Measurements from ENCODE around the gene CPED1.

The CPED1 gene

DNA sequence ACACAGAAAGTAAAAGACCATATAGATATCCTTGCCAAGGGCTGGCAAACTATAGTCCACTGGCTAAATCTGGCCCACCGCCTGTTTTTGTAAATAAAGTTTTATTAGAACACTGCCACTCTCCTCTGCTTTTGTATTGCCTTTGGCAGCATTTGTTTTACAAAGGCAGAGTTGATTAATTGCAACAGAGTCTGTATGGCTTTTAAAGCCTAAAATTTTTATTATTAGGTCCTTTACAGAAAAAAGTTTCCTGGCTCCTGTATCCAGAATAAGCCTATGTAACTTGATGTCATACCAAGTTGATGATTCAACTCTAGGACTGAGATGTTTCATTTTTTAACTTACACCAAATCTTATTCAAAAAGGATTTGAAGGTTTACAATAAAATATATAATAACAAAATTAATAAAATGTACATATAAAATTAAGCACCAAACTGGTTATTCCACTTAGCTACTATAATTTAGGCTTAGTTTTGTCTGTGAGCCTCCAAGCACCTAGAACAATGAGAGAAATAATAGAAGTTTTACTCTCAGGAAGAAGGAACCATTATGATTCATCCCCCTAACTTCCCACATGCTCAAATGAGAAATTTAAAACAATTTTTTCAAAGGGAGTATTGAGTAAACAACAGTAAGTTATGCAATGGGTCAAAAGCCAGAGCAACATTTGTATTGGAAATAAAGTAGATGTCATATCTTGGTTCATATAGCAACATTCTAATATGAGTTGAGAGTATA lies 31.9 kb downstream of the CPED1 start:
- H3K4me3 ChIP-seq (ENCODE audit: low read length in 2 of 2): no peak overlapping the region
- H3K9me3 ChIP-seq (ENCODE audit: control insufficient read depth in 2 of 2, low read length in 2 of 2): no peaks in the 10 kb centered on the region
- no peaks in the 10 kb centered on the region for H3K27me3 ChIP-seq (ENCODE audit: control insufficient read depth in 1 of 2, insufficient read depth in 2 of 2, low read length in 2 of 2)
- peaks cover 24% of the 10 kb centered on the region for H3K4me1 ChIP-seq (ENCODE audit: control insufficient read depth, insufficient read depth, low read length)
- no peak overlapping the region for H3K9ac ChIP-seq (ENCODE audit: low read length in 2 of 2)
- H3K27ac ChIP-seq (ENCODE audit: low read length): no peak overlapping the region
- no peaks in the 10 kb centered on the region for H3K36me3 ChIP-seq (ENCODE audit: control insufficient read depth in 2 of 2, insufficient read depth in 2 of 2, low read length in 2 of 2)

- Histone ChIP-seq H3K4me1 (ENCODE audit: control insufficient read depth, insufficient read depth, low read length) (peaks cover 21% of the 10 kb centered on the region), H3K36me3 (ENCODE audit: control insufficient read depth in 2 of 2, insufficient read depth in 2 of 2, low read length in 2 of 2) (no peaks in the 10 kb centered on the region), H3K9me3 (ENCODE audit: control insufficient read depth in 2 of 2, low read length in 2 of 2) (no peaks in the 10 kb centered on the region), H3K27ac (ENCODE audit: low read length) (peak overlapping the region; percentile 56), H3K4me3 (ENCODE audit: low read length in 2 of 2) (no peak overlapping the region), H3K27me3 (ENCODE audit: control insufficient read depth in 1 of 2, insufficient read depth in 2 of 2, low read length in 2 of 2) (no peaks in the 10 kb centered on the region), H3K9ac (ENCODE audit: low read length in 2 of 2) (no peak overlapping the region)
Observed at GRCh38 chr7:121020989-121021969, 32.8 kb downstream of the CPED1 start.

GRCh38 chr7:121023194-121023593 lies 34.7 kb downstream of the CPED1 start:
- H3K9ac ChIP-seq (ENCODE audit: low read length in 2 of 2): no peak overlapping the region
- H3K4me3 ChIP-seq (ENCODE audit: low read length in 2 of 2): peak overlapping the region in 1 of 2 donors; percentile 24
- H3K9me3 ChIP-seq (ENCODE audit: control insufficient read depth in 2 of 2, low read length in 2 of 2): no peaks in the 10 kb centered on the region
- no peaks in the 10 kb centered on the region for H3K27me3 ChIP-seq (ENCODE audit: control insufficient read depth in 1 of 2, insufficient read depth in 2 of 2, low read length in 2 of 2)
- peaks cover 8% of the 10 kb centered on the region for H3K4me1 ChIP-seq (ENCODE audit: control insufficient read depth, insufficient read depth, low read length)
- peak overlapping the region; percentile 69 for H3K27ac ChIP-seq (ENCODE audit: low read length)
- H3K36me3 ChIP-seq (ENCODE audit: control insufficient read depth in 2 of 2, insufficient read depth in 2 of 2, low read length in 2 of 2): no peaks in the 10 kb centered on the region

GRCh38 chr7:121023683-121024511 lies 35.4 kb downstream of the CPED1 start:
- H3K36me3 ChIP-seq (ENCODE audit: control insufficient read depth in 2 of 2, insufficient read depth in 2 of 2, low read length in 2 of 2): no peaks in the 10 kb centered on the region
- peaks cover 9% of the 10 kb centered on the region for H3K4me1 ChIP-seq (ENCODE audit: control insufficient read depth, insufficient read depth, low read length)
- H3K27ac ChIP-seq (ENCODE audit: low read length): peak overlapping the region; percentile 69
- H3K4me3 ChIP-seq (ENCODE audit: low read length in 2 of 2): peak overlapping the region; percentile 12 to 24
- H3K9ac ChIP-seq (ENCODE audit: low read length in 2 of 2): peak overlapping the region; percentile 13 to 21
- H3K9me3 ChIP-seq (ENCODE audit: control insufficient read depth in 2 of 2, low read length in 2 of 2): no peaks in the 10 kb centered on the region
- H3K27me3 ChIP-seq (ENCODE audit: control insufficient read depth in 1 of 2, insufficient read depth in 2 of 2, low read length in 2 of 2): no peaks in the 10 kb centered on the region

DNA sequence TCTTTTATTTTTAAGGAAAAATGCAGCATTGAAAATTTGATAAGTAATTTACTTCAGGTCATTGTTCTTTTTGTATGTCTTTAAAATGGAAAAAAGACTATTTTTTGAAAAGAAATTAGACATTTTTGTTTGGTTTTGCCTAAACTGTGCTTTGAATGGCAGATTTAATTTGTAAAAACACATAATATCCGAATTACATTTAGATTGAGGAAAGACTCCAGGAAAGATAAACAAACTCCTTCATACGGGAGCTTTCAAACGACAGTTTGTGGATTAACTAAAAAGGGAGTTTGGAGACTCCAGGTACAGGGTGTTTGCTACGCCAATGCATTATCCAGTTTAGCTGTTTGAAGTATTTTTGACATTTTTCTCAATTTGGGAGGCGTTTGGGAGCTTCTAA lies 36.1 kb downstream of the CPED1 start:
- peak overlapping the region in 1 of 2 donors; percentile 16 for H3K4me3 ChIP-seq (ENCODE audit: low read length in 2 of 2)
- peak overlapping the region; percentile 69 for H3K27ac ChIP-seq (ENCODE audit: low read length)
- peaks cover 9% of the 10 kb centered on the region for H3K4me1 ChIP-seq (ENCODE audit: control insufficient read depth, insufficient read depth, low read length)
- peak overlapping the region in 1 of 2 donors; percentile 21 for H3K9ac ChIP-seq (ENCODE audit: low read length in 2 of 2)
- H3K36me3 ChIP-seq (ENCODE audit: control insufficient read depth in 2 of 2, insufficient read depth in 2 of 2, low read length in 2 of 2): no peaks in the 10 kb centered on the region
- H3K27me3 ChIP-seq (ENCODE audit: control insufficient read depth in 1 of 2, insufficient read depth in 2 of 2, low read length in 2 of 2): no peaks in the 10 kb centered on the region
- no peaks in the 10 kb centered on the region for H3K9me3 ChIP-seq (ENCODE audit: control insufficient read depth in 2 of 2, low read length in 2 of 2)

DNA sequence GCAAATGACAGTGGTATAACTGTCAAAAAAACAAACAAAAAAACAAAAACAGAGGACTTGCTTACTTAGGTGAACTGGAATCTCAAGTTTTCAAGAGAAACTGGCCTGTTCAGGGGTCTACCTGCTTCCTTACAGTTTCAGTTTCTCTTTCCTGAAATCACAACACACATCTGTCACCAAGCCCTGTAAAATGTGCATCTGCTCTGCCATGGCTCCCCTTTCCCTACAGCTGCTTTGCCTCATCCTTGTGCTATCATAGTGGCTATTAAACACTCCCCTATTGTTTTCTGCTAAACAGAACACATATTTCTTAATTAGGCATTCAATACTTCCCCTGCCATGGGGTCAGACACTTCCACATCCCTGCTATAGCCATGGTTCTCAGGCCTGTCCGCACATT lies 37.6 kb downstream of the CPED1 start:
- H3K4me1 ChIP-seq (ENCODE audit: control insufficient read depth, insufficient read depth, low read length): peaks cover 9% of the 10 kb centered on the region
- H3K9me3 ChIP-seq (ENCODE audit: control insufficient read depth in 2 of 2, low read length in 2 of 2): no peaks in the 10 kb centered on the region
- H3K36me3 ChIP-seq (ENCODE audit: control insufficient read depth in 2 of 2, insufficient read depth in 2 of 2, low read length in 2 of 2): no peaks in the 10 kb centered on the region
- no peak overlapping the region for H3K9ac ChIP-seq (ENCODE audit: low read length in 2 of 2)
- peak overlapping the region; percentile 46 for H3K27ac ChIP-seq (ENCODE audit: low read length)
- no peaks in the 10 kb centered on the region for H3K27me3 ChIP-seq (ENCODE audit: control insufficient read depth in 1 of 2, insufficient read depth in 2 of 2, low read length in 2 of 2)
- H3K4me3 ChIP-seq (ENCODE audit: low read length in 2 of 2): peak overlapping the region in 1 of 2 donors; percentile 2

GRCh38 chr7:121026577-121027111 lies 38.1 kb downstream of the CPED1 start:
- Histone ChIP-seq H3K27ac (ENCODE audit: low read length) (peak overlapping the region; percentile 46), H3K4me3 (ENCODE audit: low read length in 2 of 2) (peak overlapping the region in 1 of 2 donors; percentile 2), H3K36me3 (ENCODE audit: control insufficient read depth in 2 of 2, insufficient read depth in 2 of 2, low read length in 2 of 2) (no peaks in the 10 kb centered on the region), H3K9me3 (ENCODE audit: control insufficient read depth in 2 of 2, low read length in 2 of 2) (no peaks in the 10 kb centered on the region), H3K9ac (ENCODE audit: low read length in 2 of 2) (no peak overlapping the region), H3K27me3 (ENCODE audit: control insufficient read depth in 1 of 2, insufficient read depth in 2 of 2, low read length in 2 of 2) (no peaks in the 10 kb centered on the region), H3K4me1 (ENCODE audit: control insufficient read depth, insufficient read depth, low read length) (peaks cover 9% of the 10 kb centered on the region)

GRCh38 chr7:121027761-121028669 lies 39.5 kb downstream of the CPED1 start:
- Histone ChIP-seq H3K4me1 (ENCODE audit: control insufficient read depth, insufficient read depth, low read length) (peaks cover 9% of the 10 kb centered on the region), H3K27ac (ENCODE audit: low read length) (peak overlapping the region; percentile 42), H3K4me3 (ENCODE audit: low read length in 2 of 2) (peak overlapping the region; percentile 16 to 17), H3K27me3 (ENCODE audit: control insufficient read depth in 1 of 2, insufficient read depth in 2 of 2, low read length in 2 of 2) (no peaks in the 10 kb centered on the region), H3K9ac (ENCODE audit: low read length in 2 of 2) (peak overlapping the region in 1 of 2 donors; percentile 32), H3K36me3 (ENCODE audit: control insufficient read depth in 2 of 2, insufficient read depth in 2 of 2, low read length in 2 of 2) (no peaks in the 10 kb centered on the region), H3K9me3 (ENCODE audit: control insufficient read depth in 2 of 2, low read length in 2 of 2) (no peaks in the 10 kb centered on the region)

DNA sequence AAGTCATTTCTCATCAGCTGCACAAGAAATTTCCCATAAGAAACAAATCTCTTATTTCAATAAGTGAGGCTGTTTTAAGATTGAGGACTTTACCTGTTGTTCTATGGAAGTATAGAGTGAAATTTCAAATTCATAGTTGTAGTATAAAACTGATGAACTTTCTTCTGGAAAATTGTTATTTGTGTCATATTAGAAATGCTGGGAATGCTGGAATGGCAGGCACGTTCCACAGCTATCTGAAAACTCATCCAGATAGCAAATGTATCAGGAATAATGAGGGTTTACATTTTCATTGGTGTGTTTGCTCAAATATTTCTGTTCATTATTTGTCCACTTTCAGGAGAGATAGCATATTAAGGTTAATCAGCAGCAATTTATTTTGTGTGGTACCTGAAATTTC lies 40.8 kb downstream of the CPED1 start:
- H3K9me3 ChIP-seq (ENCODE audit: control insufficient read depth in 2 of 2, low read length in 2 of 2): no peaks in the 10 kb centered on the region
- H3K4me3 ChIP-seq (ENCODE audit: low read length in 2 of 2): no peak overlapping the region
- peaks cover 3% of the 10 kb centered on the region for H3K4me1 ChIP-seq (ENCODE audit: control insufficient read depth, insufficient read depth, low read length)
- no peaks in the 10 kb centered on the region for H3K27me3 ChIP-seq (ENCODE audit: control insufficient read depth in 1 of 2, insufficient read depth in 2 of 2, low read length in 2 of 2)
- no peaks in the 10 kb centered on the region for H3K36me3 ChIP-seq (ENCODE audit: control insufficient read depth in 2 of 2, insufficient read depth in 2 of 2, low read length in 2 of 2)
- H3K27ac ChIP-seq (ENCODE audit: low read length): no peak overlapping the region
- no peak overlapping the region for H3K9ac ChIP-seq (ENCODE audit: low read length in 2 of 2)
